HG03139 (cell line): ENCODE results near the gene SUZ12.
"Not testable (repeated sequence)": the region's sequence is repeated elsewhere in the genome, so short reads cannot be mapped to it uniquely, and the experiment has no call there.

ENCODE experiments used
- ATAC-seq: cut with Tn5 transposase; IDR thresholded peaks from one replicate; pipeline ENCODE4 v1.9.1; 2021; ENCODE audit not compliant: unreplicated experiment

SUZ12 gene

DNA sequence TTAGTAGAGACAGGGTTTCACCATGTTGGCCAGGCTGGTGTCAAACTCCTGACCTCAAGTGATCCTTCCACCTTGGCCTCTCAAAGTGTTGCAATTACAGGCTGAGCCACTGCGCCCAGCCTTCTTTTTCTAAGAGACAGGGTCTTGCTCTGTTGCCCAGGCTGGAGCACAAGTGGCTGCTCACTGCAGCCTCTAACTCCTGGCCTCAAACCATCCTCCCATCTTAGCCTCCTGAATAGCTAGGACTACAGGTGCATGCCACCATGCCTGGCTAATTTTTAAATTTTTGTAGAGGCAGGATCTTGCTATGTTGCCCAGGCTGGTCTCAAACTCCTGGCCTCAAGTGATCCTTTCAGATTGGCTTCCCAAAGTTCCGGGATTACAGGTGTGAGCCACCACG lies 15.1 kb downstream of the SUZ12 start:
- not testable (repeated sequence) for ATAC-seq

DNA sequence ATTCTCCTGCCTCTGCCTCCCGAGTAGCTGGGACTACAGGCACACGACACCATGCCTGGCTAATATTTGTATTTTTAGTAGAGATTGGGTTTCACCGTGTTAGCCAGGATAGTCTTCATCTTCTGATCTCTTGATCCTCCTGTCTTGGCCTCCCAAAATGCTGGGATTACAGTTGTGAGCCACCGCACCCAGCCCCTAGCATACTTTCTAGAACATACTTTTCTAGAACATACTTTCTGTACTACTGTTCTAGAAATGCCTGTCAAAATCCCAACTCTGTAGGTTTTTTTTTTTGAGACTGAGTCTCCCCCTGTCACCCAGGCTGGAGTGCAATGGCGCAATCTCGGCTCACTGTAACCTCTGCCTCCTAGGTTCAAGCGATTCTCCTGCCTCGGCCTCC lies 27.3 kb downstream of the SUZ12 start:
- not testable (repeated sequence) for ATAC-seq

DNA sequence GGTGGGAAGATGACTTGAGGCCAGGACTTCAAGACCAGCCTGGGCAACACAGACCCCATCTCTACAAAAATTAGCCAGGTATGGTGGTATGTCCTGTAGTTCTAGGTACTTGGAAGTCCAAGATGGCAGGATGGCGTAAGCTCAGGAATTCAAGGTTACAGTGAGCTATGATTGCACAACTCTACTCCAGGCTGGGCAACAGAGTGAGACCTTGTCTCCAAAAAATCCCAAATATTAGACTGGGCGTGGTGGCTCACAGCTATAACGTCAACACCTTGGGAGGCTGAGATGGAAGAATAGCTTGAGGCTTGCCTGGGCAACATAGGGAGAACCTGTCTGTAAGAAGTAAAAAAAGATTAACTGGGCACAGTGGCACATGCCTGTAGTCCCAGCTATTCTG lies 30.8 kb downstream of the SUZ12 start:
- ATAC-seq: no peak

GRCh38 chr17:31970416-31970815 lies 33.6 kb downstream of the SUZ12 start:
- not testable (repeated sequence) for ATAC-seq

- not testable (repeated sequence) for ATAC-seq
Measured at GRCh38 chr17:31974269-31975071, 37.7 kb downstream of the SUZ12 start.

- not testable (repeated sequence) for ATAC-seq
Measured at GRCh38 chr17:31975391-31975790, 38.6 kb downstream of the SUZ12 start.

- not testable (repeated sequence) for ATAC-seq
Measured at GRCh38 chr17:31991821-31992220, 55.0 kb downstream of the SUZ12 start.

DNA sequence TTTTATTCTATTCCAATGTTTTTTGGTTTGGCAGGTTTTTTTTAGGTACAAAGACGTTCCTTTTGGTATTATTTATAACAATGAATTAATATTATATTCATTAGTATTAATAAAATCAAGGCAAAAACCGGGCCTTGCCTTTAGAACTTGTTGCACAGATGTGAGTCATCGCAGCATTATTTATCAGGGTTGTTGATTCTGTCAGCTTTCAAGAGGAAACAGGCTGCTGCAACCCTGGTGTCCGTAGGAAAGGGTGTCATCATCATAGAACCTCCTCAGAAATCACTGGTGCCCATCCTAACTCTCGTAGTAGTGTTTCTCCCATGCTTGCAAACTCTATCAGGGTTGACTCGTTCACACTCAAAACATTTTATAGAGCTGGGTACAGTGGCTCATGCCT lies 60.2 kb downstream of the SUZ12 start:
- no peak for ATAC-seq

- ATAC-seq: peak; percentile 67
Measured at GRCh38 chr17:32006957-32007462, 70.2 kb downstream of the SUZ12 start, which contains the start of gene LRRC37B. TSS of gene LRRC37B (plus strand) at chr17:32007383. CDS start at chr17:32021393, 14,010 bp downstream.

DNA sequence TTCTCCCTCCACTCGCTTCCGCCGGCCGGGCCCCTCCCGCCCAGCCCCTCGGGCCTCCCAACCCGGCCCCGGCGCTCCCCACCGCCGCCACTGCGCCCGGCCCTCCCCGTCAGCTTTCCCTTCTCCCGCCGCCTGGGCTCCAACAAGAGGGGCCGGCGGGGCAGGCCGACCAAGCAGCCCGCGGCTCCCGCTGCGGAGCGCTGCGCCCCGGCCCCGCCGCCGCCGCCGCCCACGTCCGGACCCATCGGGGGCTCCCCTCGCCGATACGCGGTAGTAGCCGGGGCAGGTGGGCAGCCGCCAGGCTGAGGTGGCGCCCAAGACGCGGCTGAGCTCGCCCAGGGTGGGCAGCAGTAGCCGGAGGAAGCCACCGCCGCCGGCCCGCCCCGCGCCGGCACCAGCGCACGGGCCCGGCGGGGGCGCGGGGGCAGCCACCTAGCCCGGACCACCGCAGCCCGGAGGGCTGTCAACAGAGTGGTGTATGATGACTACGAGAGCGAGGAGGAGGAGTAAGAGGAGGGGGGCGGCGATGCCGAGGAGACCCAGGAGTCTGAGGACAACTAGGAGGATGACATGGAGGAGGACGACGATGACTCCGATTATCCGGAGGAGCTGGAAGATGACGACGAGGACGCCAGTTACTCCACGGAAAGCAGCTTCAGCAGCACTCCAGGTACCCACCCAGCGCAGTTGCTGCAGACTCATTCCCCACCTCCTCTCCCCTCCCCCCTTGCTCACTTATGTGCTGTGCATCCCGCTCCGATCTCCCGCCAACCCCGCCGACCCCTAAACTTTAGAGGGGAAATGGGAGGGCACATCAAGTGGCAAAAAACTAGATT lies 70.9 kb downstream of the SUZ12 start:
- ATAC-seq: peak; percentile 38

GRCh38 chr17:32009262-32009542 lies 72.4 kb downstream of the SUZ12 start:
- ATAC-seq: no peak

GRCh38 chr17:32010114-32010513 lies 73.3 kb downstream of the SUZ12 start:
- ATAC-seq: no peak

GRCh38 chr17:32015245-32016013 lies 78.6 kb downstream of the SUZ12 start:
- ATAC-seq: no peak

DNA sequence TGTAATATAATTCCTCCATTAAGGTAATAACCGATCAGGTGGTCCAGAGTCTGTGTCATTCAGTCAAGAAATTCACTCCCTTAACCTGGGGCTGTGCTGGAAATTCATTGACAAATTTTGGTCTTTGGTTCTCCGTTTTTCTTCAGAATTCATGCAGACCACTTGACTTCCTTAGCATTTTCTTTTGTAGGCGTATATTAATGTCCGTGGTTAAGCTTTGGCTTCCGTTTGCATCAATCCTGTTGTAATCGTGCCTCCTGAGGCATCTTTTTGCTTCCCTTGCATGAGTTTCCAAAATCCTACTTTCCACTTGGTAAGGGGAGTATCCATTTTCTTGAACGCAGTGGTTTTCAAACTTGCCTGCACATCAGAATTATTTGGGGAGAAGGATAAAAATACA lies 79.4 kb downstream of the SUZ12 start:
- no peak for ATAC-seq

- no peak for ATAC-seq
Measured at GRCh38 chr17:32019228-32019627, 82.4 kb downstream of the SUZ12 start.

DNA sequence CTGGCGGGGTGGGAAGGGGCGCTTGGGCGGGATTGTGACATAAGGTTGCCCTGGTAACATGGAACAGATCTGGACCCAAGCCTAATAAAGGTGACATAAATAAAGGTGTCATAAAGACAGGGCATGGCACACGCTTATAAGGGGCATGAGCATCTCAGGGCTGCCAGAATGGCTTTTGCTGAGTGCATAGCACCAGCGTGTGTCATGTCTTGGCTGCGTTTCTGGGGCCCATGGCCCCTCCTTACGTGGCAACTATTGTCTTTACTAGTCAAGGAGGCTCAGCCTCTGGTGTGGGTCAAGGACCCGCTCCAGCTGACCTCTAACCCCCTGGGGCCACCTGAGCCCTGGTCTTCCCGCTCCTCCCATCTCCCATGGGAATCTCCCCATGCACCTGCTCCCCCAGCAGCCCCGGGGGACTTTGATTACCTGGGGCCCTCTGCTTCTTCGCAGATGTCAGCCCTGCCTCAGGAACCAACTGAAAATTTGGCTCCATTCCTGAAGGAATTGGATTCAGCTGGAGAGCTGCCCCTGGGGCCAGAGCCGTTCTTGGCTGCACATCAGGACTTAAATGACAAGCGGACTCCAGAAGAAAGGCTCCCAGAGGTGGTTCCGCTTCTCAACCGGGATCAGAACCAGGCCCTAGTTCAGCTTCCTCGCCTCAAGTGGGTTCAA lies 84.3 kb downstream of the SUZ12 start:
- ATAC-seq: no peak

DNA sequence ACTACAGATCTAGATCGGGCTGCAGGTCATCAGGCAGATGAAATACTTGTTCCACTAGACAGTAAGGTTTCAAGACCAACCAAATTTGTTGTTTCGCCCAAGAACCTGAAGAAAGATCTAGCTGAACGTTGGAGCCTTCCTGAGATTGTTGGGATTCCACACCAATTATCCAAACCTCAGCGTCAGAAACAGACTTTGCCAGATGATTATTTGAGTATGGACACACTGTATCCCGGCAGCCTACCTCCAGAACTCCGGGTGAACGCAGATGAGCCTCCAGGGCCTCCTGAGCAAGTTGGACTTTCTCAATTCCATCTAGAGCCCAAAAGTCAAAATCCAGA lies 84.8 kb downstream of the SUZ12 start:
- no peak for ATAC-seq

DNA sequence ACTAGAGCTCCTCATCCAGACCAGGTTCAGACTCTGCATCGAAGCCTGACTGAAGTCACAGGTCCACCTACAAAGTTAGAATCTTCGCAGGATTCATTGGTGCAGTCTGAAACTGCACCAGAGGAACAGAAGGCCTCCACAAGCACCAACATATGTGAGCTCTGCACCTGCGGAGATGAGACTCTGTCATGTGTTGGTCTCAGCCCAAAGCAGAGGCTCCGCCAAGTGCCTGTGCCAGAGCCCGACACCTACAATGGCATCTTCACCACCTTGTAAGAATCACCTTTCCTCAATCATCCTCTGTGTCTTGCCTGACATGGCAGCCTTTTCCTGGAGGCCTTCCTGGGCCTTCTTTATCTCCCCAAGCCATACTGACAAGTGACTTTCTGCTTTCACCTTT lies 85.7 kb downstream of the SUZ12 start:
- not testable (repeated sequence) for ATAC-seq

DNA sequence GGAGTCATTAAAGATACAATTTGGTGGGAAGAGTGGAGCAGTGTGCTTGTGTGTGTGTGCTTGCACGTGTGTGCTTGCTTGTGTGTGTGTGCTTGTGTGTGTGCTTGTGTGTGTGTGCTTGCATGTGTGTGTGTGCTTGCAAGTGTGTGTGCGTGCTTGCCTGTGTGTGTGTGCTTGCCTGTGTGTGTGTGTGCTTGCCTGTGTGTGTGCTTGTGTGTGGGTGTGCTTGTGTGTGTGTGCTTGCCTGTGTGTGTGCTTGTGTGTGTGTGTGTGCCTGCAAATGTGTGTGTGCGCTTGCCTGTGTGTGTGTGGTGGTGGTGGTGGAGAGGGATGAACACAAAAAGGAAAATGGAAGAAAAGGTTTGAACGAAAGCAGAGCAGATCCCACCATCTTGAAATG lies 90.5 kb downstream of the SUZ12 start:
- ATAC-seq: not testable (repeated sequence)

GRCh38 chr17:32033223-32033622 lies 96.4 kb downstream of the SUZ12 start:
- ATAC-seq: no peak

DNA sequence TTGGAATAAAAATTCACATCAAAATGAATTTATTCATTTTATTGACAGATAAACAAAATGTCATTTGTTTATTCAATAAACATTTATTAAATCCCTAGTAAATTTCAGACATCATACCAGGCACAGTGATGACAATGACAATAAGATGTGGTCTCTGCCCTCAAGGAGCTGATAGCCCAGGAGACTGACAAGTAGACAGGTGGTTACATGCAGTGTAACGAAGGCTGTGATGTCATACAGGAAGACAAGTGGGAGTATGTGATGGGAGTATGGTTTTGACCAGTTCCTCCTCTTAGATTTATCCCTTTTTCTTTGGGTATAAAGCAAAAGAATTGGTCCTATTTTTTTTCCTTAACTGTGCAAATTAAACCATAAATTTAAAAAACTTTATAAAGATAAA lies 97.0 kb downstream of the SUZ12 start:
- not testable (repeated sequence) for ATAC-seq
